Liver (tissue), 9 donors: ENCODE results near the gene AP4B1. TPM values are rescaled to one million over a fixed set of nuclear protein-coding genes. Genes with fewer than 3 reads are reported as not detected.
A peak's percentile ranks its signal among the peaks of the same experiment; 100 is the strongest.

Experiments used
- DNase-seq: peaks from one replicate; pipeline ENCODE4 v3.0.0-alpha.2; 2017; ENCODE audit warnings: low spot score
- H3K27ac ChIP-seq, 2 donors: one replicate each; pipeline ENCODE4 v1.7.0; 2013; ENCODE audit warnings: inconsistent platforms in 2 of 2, low read length in 2 of 2, control low read depth in 1 of 2, low read depth in 1 of 2, mild to moderate bottlenecking in 1 of 2
- H3K27me3 ChIP-seq, 4 donors: one replicate each; pipeline versions ENCODE4 v1.6.1 to v1.7.0; 2013; ENCODE audit warnings: low read length in 3 of 4, inconsistent platforms in 1 of 4, mild to moderate bottlenecking in 1 of 4, moderate library complexity in 1 of 4; ENCODE audit not compliant: control insufficient read depth in 4 of 4, insufficient read depth in 4 of 4
- H3K36me3 ChIP-seq, 4 donors: one replicate each; pipeline versions ENCODE4 v1.6.1 to v1.7.0; 2013; ENCODE audit warnings: low read length in 3 of 4, mild to moderate bottlenecking in 3 of 4, low read depth in 1 of 4, moderate library complexity in 1 of 4; ENCODE audit not compliant: control insufficient read depth in 4 of 4, insufficient read depth in 3 of 4
- H3K4me1 ChIP-seq, 4 donors: one replicate each; pipeline versions ENCODE4 v1.6.1 to v1.7.0; 2013; ENCODE audit warnings: low read length in 3 of 4, mild to moderate bottlenecking in 3 of 4, moderate library complexity in 1 of 4; ENCODE audit not compliant: control insufficient read depth in 4 of 4, insufficient read depth in 4 of 4
- H3K4me3 ChIP-seq, 3 donors: one replicate each; pipeline versions ENCODE4 v1.6.1 to v1.7.0; 2013; ENCODE audit warnings: low read length in 3 of 3, control low read depth in 1 of 3, low read depth in 1 of 3, mild to moderate bottlenecking in 1 of 3
- H3K9ac ChIP-seq, 2 donors: one replicate each; pipeline ENCODE4 v1.7.0; 2013; ENCODE audit warnings: low read length in 2 of 2, mild to moderate bottlenecking in 2 of 2, moderate library complexity in 2 of 2, control low read depth in 1 of 2, low read depth in 1 of 2
- H3K9me3 ChIP-seq, 4 donors: one replicate each; pipeline versions ENCODE4 v1.6.1 to v1.7.0; 2013; ENCODE audit warnings: low read length in 3 of 4; ENCODE audit not compliant: control insufficient read depth in 4 of 4
- EGR1 ChIP-seq, 2 donors: IDR thresholded peaks; 2 replicates each; pipeline ENCODE4 v1.6.1; 2016 to 2018; ENCODE audit warnings: antibody characterized with exemption in 2 of 2, low read depth in 2 of 2
- FOXA1 ChIP-seq: IDR thresholded peaks from 2 replicates; pipeline ENCODE4 v1.6.1; 2016; ENCODE audit warnings: antibody characterized with exemption
- FOXA2 ChIP-seq: IDR thresholded peaks from 2 replicates; pipeline ENCODE4 v1.6.1; 2016; ENCODE audit warnings: antibody characterized with exemption
- GABPA ChIP-seq, 2 donors: IDR thresholded peaks in 1 of 2; conservative IDR thresholded peaks in 1 of 2; 2 replicates each; pipeline ENCODE4 v1.6.1; 2016; ENCODE audit warnings: antibody characterized with exemption in 2 of 2, mild to moderate bottlenecking in 1 of 2, moderate library complexity in 1 of 2
- HNF4A ChIP-seq, 2 donors: conservative IDR thresholded peaks; 2 replicates each; pipeline ENCODE4 v1.6.1; 2016; ENCODE audit warnings: antibody characterized with exemption in 2 of 2, mild to moderate bottlenecking in 2 of 2
- HNF4G ChIP-seq: IDR thresholded peaks from 2 replicates; pipeline ENCODE4 v1.6.1; 2016; ENCODE audit warnings: antibody characterized with exemption
- JUND ChIP-seq, 2 donors: IDR thresholded peaks; 2 replicates each; pipeline ENCODE4 v1.6.1; 2016; ENCODE audit warnings: antibody characterized with exemption in 2 of 2
- NR2F2 ChIP-seq: IDR thresholded peaks from 2 replicates; pipeline ENCODE4 v1.6.1; 2016; ENCODE audit warnings: antibody characterized with exemption
- RAD21 ChIP-seq, 2 donors: IDR thresholded peaks; 2 replicates each; pipeline ENCODE4 v1.6.1; 2016; ENCODE audit warnings: antibody characterized with exemption in 2 of 2, mild to moderate bottlenecking in 2 of 2
- RXRA ChIP-seq, 2 donors: IDR thresholded peaks; 2 replicates each; pipeline ENCODE4 v1.6.1; 2017 to 2018; ENCODE audit warnings: antibody characterized with exemption in 2 of 2, mild to moderate bottlenecking in 1 of 2
- SP1 ChIP-seq: IDR thresholded peaks from 2 replicates; pipeline ENCODE4 v1.6.1; 2018; ENCODE audit warnings: antibody characterized with exemption, mild to moderate bottlenecking
- TAF1 ChIP-seq: conservative IDR thresholded peaks from 2 replicates; pipeline ENCODE4 v1.6.1; 2016; ENCODE audit warnings: antibody characterized with exemption, mild to moderate bottlenecking
- YY1 ChIP-seq: IDR thresholded peaks from 2 replicates; pipeline ENCODE4 v1.6.1; 2016; ENCODE audit warnings: antibody characterized with exemption, mild to moderate bottlenecking
- WGBS: extraction: QIAGEN DNeasy Blood & Tissue Kit; methylation state at CpG from one replicate; pipeline ENCODE4 v1.1.7; 2013; 5-methylcytosine and 5-hydroxymethylcytosine counted together
- polyA plus RNA-seq, 2 donors: library from polyadenylated mRNA; stranded (reverse) in 1 of 2; unstranded in 1 of 2; fragments of 200-250 nt in 1 of 2; fragments of >200 nt in 1 of 2; fragmentation: Nextera tagmentation in 1 of 2; extraction: Ambion mirVana in 1 of 2; gene quantifications; one replicate each; pipeline versions ENCODE4 v1.2.1 to v1.2.3, GENCODE V29; 2013 to 2015
- total RNA-seq, 2 donors: library from RNA; depleted of rRNA; stranded (reverse); fragments of >200 nt; gene quantifications; one replicate each; pipeline ENCODE4 v1.2.3, GENCODE V29; 2014
- TF ChIP-seq, protein P1 (sequence below): IDR thresholded peaks from 2 replicates; pipeline ENCODE4 v1.6.1; 2016; ENCODE audit warnings: antibody characterized with exemption
- TF ChIP-seq, protein P2 (sequence below): IDR thresholded peaks from 2 replicates; pipeline ENCODE4 v1.6.1; 2016; ENCODE audit warnings: antibody characterized with exemption
- TF ChIP-seq, protein P3 (sequence below): IDR thresholded peaks from 2 replicates; pipeline ENCODE4 v1.6.1; 2016; ENCODE audit warnings: antibody characterized with exemption, mild to moderate bottlenecking
- donor health status: healthy.
- donor health status: healthy.
- donor health status: healthy.
- donor health status: healthy.
- donor health status: healthy.

AP4B1 gene
- total and polyA plus RNA-seq, 4 donors = 4.3 to 10.6 (median 7.0) TPM

DNA sequence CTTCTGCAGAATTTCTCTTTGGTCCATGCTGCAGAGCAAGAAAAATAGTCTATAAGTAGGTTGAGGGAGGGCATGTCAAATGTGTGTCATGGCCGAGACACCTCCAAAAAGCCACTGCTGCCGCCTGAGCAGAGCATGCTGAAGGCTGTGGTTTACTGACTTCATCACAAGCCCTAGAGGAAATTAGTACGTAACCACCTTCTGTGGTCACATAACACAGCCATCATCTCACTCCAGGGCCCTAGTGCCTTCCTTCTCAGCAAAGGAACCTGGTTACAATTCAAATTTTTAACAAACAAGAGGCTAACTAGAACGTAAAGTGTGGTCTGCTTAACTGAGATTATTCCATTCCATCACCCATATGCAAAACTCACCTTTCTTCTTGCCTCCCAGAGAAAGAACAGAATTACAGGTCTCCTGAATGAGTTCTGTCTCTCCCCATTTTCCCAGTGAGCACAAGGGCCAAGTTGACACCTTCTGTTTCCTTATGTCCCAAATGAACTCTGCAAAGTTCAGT, 32.9 kb downstream of the AP4B1 start, which contains the start of gene PTPN22:
Gene PTPN22, minus strand, starts transcription at position 116 of the 517 bp plus-strand sequence.
- Histone ChIP-seq H3K27me3 (no peaks in the 10 kb centered on the region), H3K27ac (peak within 1 kb of the TSS; percentile 32 to 46), H3K9me3 (no peaks in the 10 kb centered on the region), H3K4me3 (peak within 1 kb of the TSS in 1 of 3 donors; percentile 11), H3K36me3 (no peaks in the 10 kb centered on the region), H3K4me1 (no peaks in the 10 kb centered on the region), H3K9ac (peak within 1 kb of the TSS in 1 of 2 donors; percentile 42)
- DNase-seq = no peak
- TF ChIP-seq RXRA (IDR thresholded peaks at IDR 0.05) = no peak
- TF ChIP-seq, protein P1, sequence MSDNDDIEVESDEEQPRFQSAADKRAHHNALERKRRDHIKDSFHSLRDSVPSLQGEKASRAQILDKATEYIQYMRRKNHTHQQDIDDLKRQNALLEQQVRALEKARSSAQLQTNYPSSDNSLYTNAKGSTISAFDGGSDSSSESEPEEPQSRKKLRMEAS = no peak
- TF ChIP-seq JUND (IDR thresholded peaks at IDR 0.05) = no peak
- no peak for TF ChIP-seq EGR1 (IDR thresholded peaks at IDR 0.05; ENCODE audit: low read depth in 2 of 2)
- TF ChIP-seq HNF4G = no peak
- 82% methylated on average over 4 of the region's 4 CpGs for WGBS

DNA sequence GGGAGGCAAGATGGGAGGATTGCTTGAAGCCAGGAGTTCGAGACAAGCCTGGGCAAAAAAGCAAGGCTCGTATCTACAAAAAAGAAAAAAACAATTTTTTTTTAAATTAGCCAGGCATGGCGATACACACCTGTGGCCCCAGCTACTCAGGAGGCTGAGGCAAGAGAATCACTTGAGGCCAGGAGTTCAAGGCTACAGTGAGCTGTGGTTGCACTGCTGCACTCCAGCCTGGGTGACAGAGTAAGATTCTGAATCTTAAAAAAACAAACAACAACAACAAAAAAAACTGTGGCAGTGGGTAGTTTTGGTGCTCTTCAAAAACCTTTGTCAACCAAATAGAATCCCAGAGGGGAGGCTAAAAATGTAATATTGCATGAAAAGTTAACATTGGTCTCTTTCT, 33.8 kb downstream of the AP4B1 start:
- H3K27ac ChIP-seq = no peak overlapping the region
- 84% methylated on average over 3 of the region's 3 CpGs for WGBS
- no peaks in the 10 kb centered on the region for H3K36me3 ChIP-seq
- H3K4me3 ChIP-seq = peak overlapping the region in 1 of 3 donors; percentile 11
- no peak for DNase-seq
- no peaks in the 10 kb centered on the region for H3K27me3 ChIP-seq
- no peaks in the 10 kb centered on the region for H3K4me1 ChIP-seq
- no peaks in the 10 kb centered on the region for H3K9me3 ChIP-seq
- peak overlapping the region in 1 of 2 donors; percentile 29 for H3K9ac ChIP-seq
- TF ChIP-seq GABPA (IDR thresholded peaks at IDR 0.05 in 1 of 2, conservative IDR thresholded peaks at IDR 0.05 in 1 of 2) (no peak), TAF1 (no peak), JUND (IDR thresholded peaks at IDR 0.05) (no peak), NR2F2 (no peak), YY1 (no peak)
- TF ChIP-seq, protein P2, sequence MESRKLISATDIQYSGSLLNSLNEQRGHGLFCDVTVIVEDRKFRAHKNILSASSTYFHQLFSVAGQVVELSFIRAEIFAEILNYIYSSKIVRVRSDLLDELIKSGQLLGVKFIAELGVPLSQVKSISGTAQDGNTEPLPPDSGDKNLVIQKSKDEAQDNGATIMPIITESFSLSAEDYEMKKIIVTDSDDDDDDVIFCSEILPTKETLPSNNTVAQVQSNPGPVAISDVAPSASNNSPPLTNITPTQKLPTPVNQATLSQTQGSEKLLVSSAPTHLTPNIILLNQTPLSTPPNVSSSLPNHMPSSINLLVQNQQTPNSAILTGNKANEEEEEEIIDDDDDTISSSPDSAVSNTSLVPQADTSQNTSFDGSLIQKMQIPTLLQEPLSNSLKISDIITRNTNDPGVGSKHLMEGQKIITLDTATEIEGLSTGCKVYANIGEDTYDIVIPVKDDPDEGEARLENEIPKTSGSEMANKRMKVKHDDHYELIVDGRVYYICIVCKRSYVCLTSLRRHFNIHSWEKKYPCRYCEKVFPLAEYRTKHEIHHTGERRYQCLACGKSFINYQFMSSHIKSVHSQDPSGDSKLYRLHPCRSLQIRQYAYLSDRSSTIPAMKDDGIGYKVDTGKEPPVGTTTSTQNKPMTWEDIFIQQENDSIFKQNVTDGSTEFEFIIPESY = no peak
- TF ChIP-seq, protein P3, sequence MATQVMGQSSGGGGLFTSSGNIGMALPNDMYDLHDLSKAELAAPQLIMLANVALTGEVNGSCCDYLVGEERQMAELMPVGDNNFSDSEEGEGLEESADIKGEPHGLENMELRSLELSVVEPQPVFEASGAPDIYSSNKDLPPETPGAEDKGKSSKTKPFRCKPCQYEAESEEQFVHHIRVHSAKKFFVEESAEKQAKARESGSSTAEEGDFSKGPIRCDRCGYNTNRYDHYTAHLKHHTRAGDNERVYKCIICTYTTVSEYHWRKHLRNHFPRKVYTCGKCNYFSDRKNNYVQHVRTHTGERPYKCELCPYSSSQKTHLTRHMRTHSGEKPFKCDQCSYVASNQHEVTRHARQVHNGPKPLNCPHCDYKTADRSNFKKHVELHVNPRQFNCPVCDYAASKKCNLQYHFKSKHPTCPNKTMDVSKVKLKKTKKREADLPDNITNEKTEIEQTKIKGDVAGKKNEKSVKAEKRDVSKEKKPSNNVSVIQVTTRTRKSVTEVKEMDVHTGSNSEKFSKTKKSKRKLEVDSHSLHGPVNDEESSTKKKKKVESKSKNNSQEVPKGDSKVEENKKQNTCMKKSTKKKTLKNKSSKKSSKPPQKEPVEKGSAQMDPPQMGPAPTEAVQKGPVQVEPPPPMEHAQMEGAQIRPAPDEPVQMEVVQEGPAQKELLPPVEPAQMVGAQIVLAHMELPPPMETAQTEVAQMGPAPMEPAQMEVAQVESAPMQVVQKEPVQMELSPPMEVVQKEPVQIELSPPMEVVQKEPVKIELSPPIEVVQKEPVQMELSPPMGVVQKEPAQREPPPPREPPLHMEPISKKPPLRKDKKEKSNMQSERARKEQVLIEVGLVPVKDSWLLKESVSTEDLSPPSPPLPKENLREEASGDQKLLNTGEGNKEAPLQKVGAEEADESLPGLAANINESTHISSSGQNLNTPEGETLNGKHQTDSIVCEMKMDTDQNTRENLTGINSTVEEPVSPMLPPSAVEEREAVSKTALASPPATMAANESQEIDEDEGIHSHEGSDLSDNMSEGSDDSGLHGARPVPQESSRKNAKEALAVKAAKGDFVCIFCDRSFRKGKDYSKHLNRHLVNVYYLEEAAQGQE = no peak

DNA sequence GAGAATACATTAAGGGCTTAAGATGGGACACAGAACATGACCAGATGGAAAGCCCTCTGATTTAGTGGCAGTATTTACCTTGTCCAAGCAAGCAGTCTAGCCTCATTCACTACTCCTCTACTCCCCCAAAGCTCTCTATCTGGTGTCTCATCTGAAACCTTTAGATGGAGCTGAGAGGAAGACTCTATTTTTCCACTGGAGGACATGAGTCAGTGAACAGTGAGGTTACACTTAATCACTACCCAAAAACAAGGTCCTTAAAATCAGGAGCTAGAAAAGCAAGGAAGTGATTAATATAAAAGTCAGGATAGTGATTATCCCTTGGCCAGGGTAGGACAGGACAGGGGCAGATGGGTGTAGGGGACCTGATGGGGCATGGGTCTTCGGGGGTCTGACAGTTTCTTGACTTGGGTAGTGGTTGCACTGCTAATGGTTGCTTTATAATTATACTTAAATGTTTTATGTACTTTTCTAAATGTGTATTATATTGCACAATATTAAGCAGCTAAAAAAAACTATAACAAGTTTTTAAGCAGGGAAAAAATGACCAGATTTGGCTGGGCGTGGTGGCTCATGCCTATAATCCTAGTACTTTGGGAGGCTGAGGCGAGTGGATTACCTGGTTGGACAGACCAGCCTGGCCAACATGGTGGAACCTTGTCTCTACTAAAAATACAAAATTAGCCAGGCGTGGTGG, 36.1 kb downstream of the AP4B1 start:
- DNase-seq = no peak
- H3K9me3 ChIP-seq = no peaks in the 10 kb centered on the region
- H3K27ac ChIP-seq = no peak overlapping the region
- no peaks in the 10 kb centered on the region for H3K4me1 ChIP-seq
- WGBS = 94% methylated on average over 4 of the region's 4 CpGs
- H3K4me3 ChIP-seq = no peak overlapping the region
- H3K9ac ChIP-seq = no peak overlapping the region
- H3K36me3 ChIP-seq = no peaks in the 10 kb centered on the region
- no peaks in the 10 kb centered on the region for H3K27me3 ChIP-seq
- TF ChIP-seq, protein P2 = no peak
- TF ChIP-seq TAF1 (no peak), HNF4A (conservative IDR thresholded peaks at IDR 0.05) (no peak), FOXA2 (no peak), EGR1 (IDR thresholded peaks at IDR 0.05; ENCODE audit: low read depth in 2 of 2) (no peak), JUND (IDR thresholded peaks at IDR 0.05) (no peak), RXRA (IDR thresholded peaks at IDR 0.05) (no peak), SP1 (no peak), YY1 (no peak), NR2F2 (no peak), RAD21 (IDR thresholded peaks at IDR 0.05) (no peak), FOXA1 (no peak)
- TF ChIP-seq, protein P1 = no peak
